Calu3 (cell line): Measurements from ENCODE around the gene RXRA. TPM values are rescaled to one million over a fixed set of nuclear protein-coding genes. Genes with fewer than 3 reads are reported as not detected.

Experiments used
- BruUV-seq: library from RNA; stranded (reverse); fragments of 400-500 nt; replicated peaks from 2 replicates; lab custom pipeline; 2021; lab: Mats Ljungman, UMichigan
- CTCF ChIA-PET: fragments of 300-600 bp; sonication (Branson Sonifier 250); formaldehyde crosslinking; loops from one replicate; lab custom pipeline; 2022; ENCODE audit warnings: antibody characterized with exemption; lab: Charles Lee
- DNase-seq: peaks from one replicate; pipeline ENCODE4 v3.0.0; 2022
- H3K27ac Mint-ChIP-seq: one replicate; pipeline ENCODE4 v1.8.0; 2022; ENCODE audit warnings: mixed read lengths; ENCODE audit not compliant: unreplicated experiment
- H3K27me3 Mint-ChIP-seq: one replicate; pipeline ENCODE4 v1.8.0; 2022; ENCODE audit warnings: mixed read lengths; ENCODE audit not compliant: unreplicated experiment
- H3K36me3 Mint-ChIP-seq: one replicate; pipeline ENCODE4 v1.8.0; 2022; ENCODE audit warnings: mild to moderate bottlenecking, moderate library complexity, mixed read lengths; ENCODE audit not compliant: insufficient read depth, unreplicated experiment
- H3K4me1 Mint-ChIP-seq: one replicate; pipeline ENCODE4 v1.8.0; 2022; ENCODE audit warnings: mild to moderate bottlenecking, low read depth, mixed read lengths; ENCODE audit not compliant: unreplicated experiment
- H3K4me3 Mint-ChIP-seq: one replicate; pipeline ENCODE4 v1.8.0; 2022; ENCODE audit warnings: mild to moderate bottlenecking, low read depth, moderate library complexity, mixed read lengths; ENCODE audit not compliant: unreplicated experiment
- H3K9me3 Mint-ChIP-seq: one replicate; pipeline ENCODE4 v1.8.0; 2022; ENCODE audit warnings: low read depth, mixed read lengths; ENCODE audit not compliant: unreplicated experiment
- intact Hi-C: fragments of 100-400 bp; cut with micrococcal nuclease; formaldehyde crosslinking; loops from one replicate; pipeline ENCODE4 v1.10.0; 2022; ENCODE audit not compliant: unreplicated experiment
- total RNA-seq: library from RNA; stranded (reverse); gene quantifications from 2 replicates; pipeline ENCODE4 v1.2.3, GENCODE V29; 2022
- TF ChIP-seq, protein P1 (sequence below): fragments of 200-600 bp; IDR thresholded peaks from one replicate; pipeline ENCODE4 v1.8.0; 2022; ENCODE audit warnings: antibody characterized with exemption; ENCODE audit not compliant: unreplicated experiment

The RXRA gene
- total RNA-seq, 1 experiment from 2014 or later = 15.0 TPM

DNA sequence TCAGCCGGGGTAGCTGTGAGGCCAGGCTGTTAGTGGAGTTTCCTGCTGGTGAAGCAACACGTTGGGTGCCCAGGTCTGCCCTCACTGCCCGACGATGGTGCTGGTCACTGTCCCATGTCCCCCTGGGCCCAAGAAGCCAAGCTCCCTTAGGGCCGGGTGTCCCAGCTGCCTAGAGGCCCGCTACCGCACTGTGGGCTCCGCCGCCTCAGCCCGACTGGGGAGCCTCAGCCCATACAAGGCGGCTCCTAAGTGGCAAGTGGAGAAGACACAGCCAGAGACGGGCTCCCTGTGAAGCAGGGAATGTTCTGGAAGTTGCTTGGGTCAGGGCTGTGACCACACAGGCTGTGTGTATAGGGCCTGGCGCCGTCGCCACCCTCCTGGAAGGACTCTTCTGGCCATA lies 96.9 kb downstream of the RXRA start:
- Mint-ChIP-seq H3K36me3 (no peaks in the 10 kb centered on the region), H3K4me3 (no peak overlapping the region), H3K27me3 (no peaks in the 10 kb centered on the region), H3K27ac (no peak overlapping the region), H3K9me3 (no peaks in the 10 kb centered on the region), H3K4me1 (no peaks in the 10 kb centered on the region)
- intact Hi-C loops = no loop called here
- TF ChIP-seq, protein P1, sequence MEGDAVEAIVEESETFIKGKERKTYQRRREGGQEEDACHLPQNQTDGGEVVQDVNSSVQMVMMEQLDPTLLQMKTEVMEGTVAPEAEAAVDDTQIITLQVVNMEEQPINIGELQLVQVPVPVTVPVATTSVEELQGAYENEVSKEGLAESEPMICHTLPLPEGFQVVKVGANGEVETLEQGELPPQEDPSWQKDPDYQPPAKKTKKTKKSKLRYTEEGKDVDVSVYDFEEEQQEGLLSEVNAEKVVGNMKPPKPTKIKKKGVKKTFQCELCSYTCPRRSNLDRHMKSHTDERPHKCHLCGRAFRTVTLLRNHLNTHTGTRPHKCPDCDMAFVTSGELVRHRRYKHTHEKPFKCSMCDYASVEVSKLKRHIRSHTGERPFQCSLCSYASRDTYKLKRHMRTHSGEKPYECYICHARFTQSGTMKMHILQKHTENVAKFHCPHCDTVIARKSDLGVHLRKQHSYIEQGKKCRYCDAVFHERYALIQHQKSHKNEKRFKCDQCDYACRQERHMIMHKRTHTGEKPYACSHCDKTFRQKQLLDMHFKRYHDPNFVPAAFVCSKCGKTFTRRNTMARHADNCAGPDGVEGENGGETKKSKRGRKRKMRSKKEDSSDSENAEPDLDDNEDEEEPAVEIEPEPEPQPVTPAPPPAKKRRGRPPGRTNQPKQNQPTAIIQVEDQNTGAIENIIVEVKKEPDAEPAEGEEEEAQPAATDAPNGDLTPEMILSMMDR = no peak
- no peak for DNase-seq
- BruUV-seq = no TSS peak
- CTCF ChIA-PET = no interaction called here

DNA sequence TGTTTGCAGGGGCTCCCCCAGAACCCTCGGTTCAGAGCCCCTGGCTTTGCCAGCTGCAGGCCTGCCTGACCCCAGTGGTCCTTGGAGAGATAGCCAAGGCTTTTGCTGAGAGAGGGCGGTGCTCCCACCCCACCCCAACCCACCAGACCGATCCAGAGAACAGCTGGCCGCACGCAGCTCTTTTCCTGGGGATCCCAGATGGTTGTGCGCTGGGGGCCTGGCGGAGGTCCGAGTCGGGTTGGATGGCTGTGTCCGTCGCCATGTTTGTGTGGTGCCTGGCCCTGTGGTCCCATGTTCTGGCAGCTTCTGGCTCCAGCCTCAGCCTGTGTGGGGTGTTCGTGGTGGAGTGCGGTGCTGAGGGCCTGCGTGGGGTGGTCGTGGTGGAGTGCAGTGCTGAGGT lies 97.5 kb downstream of the RXRA start:
- DNase-seq = no peak
- intact Hi-C loops = no loop called here
- Mint-ChIP-seq H3K36me3 (no peaks in the 10 kb centered on the region), H3K27ac (no peak overlapping the region), H3K9me3 (no peaks in the 10 kb centered on the region), H3K27me3 (no peaks in the 10 kb centered on the region), H3K4me1 (no peaks in the 10 kb centered on the region), H3K4me3 (no peak overlapping the region)
- BruUV-seq = no TSS peak
- TF ChIP-seq, protein P1 = no peak
- CTCF ChIA-PET = no interaction called here

DNA sequence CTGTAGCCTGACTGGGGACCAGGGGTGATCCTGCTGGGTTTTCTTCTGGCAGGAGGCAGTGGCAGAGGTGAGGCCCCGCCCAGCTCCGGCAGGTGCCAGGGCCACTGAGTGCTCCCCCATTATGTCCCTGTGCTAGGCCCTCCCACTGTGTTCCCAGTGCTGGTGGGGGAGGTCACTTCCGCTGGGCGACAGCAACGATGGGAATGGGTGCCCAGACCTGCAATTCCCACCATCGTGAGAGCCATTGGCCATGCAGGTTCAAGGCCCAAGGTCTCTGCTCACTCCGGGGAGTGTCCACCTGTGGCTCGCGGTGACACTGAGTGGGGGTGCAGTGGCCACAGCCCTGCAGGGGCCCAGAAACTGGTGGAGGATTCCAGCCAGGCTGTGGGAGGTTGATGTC lies 98.6 kb downstream of the RXRA start:
- Mint-ChIP-seq H3K36me3 (peaks cover 5% of the 10 kb centered on the region), H3K4me1 (no peaks in the 10 kb centered on the region), H3K4me3 (no peak overlapping the region), H3K27ac (no peak overlapping the region), H3K27me3 (no peaks in the 10 kb centered on the region), H3K9me3 (no peaks in the 10 kb centered on the region)
- no peak for DNase-seq
- no TSS peak for BruUV-seq
- TF ChIP-seq, protein P1 = no peak
- intact Hi-C loops = no loop called here
- CTCF ChIA-PET = no interaction called here

GRCh38 chr9:134425401-134425800 lies 99.1 kb downstream of the RXRA start:
- no peak for DNase-seq
- Mint-ChIP-seq H3K27me3 (no peaks in the 10 kb centered on the region), H3K36me3 (peaks cover 5% of the 10 kb centered on the region), H3K27ac (no peak overlapping the region), H3K4me1 (no peaks in the 10 kb centered on the region), H3K9me3 (no peaks in the 10 kb centered on the region), H3K4me3 (no peak overlapping the region)
- no TSS peak for BruUV-seq
- CTCF ChIA-PET = no interaction called here
- intact Hi-C loops = no loop called here
- TF ChIP-seq, protein P1 = no peak
